ENCODE measurements around the gene SORD. TPM values are rescaled to one million over a fixed set of nuclear protein-coding genes. Genes with fewer than 3 reads are reported as not detected.
A peak's percentile ranks its signal among the peaks of the same experiment; 100 is the strongest.

Gene SORD
- total RNA-seq, 3 donors from 2014 or later, result 3.7 to 31.8 (median 12.9) TPM

GRCh38 chr15:45126535-45127158 is 103.7 kb downstream of the SORD start:
- peak; percentile 14 to 34 (median 28) for TF ChIP-seq CTCF (IDR thresholded peaks at IDR 0.05)
- TF ChIP-seq POLR2AphosphoS5 (IDR thresholded peaks at IDR 0.05), result no peak
- no peak for TF ChIP-seq POLR2A (IDR thresholded peaks at IDR 0.05)
- Histone ChIP-seq H3K9me3 (no peaks in the 10 kb centered on the region), H3K36me3 (no peaks in the 10 kb centered on the region), H3K27ac (no peak overlapping the region), H3K27me3 (peaks cover 8 to 24% of the 10 kb centered on the region in 2 donors), H3K4me1 (no peaks in the 10 kb centered on the region), H3K4me3 (no peak overlapping the region)
- intact Hi-C loops (cut with DNase I; ENCODE audit: low total_unique reads), result no loop called here
- no peak for DNase-seq (ENCODE audit: low spot score in 2 of 2)

Other genes starting within 250 kb of the SORD start
- not detected for gene TERB2, start 66.5 kb upstream of the SORD start, total RNA-seq
- under 1 TPM; 0.15 to 0.98 (median 0.16) TPM for gene DUOX2, start 91.0 kb downstream of the SORD start, total RNA-seq
- gene DUOXA2, start 91.1 kb downstream of the SORD start, total RNA-seq, result under 1 TPM in 1 of 3 donors, not detected in 2; 0.33 TPM
- gene DUOXA1, start 106.7 kb downstream of the SORD start, total RNA-seq, result 1 to 10 TPM in 2 of 3 donors, under 1 TPM in 1; 0.80 to 3.3 (median 1.0) TPM
- gene DUOX1, start 106.8 kb downstream of the SORD start, total RNA-seq, result 1 to 10 TPM in 2 of 3 donors, under 1 TPM in 1; 0.80 to 7.2 (median 1.6) TPM
- 1 to 10 TPM; 5.0 to 9.7 (median 9.5) TPM for gene SHF, start 164.8 kb downstream of the SORD start, total RNA-seq
- gene SLC28A2, start 229.0 kb downstream of the SORD start, total RNA-seq, result not detected